Measurements from ENCODE around the gene DPH7.

Gene DPH7

GRCh38 chr9:137607141-137607857 is 28.6 kb upstream of the DPH7 start:
- DNase-seq (ENCODE audit: low read depth) = peak; percentile 75
- TF ChIP-seq POLR2A (IDR thresholded peaks at IDR 0.05; ENCODE audit: extremely low read depth, insufficient read length) (no peak), MAX (IDR thresholded peaks at IDR 0.05; ENCODE audit: low read depth, low read length) (peak; percentile 52; the same call in 1 of the 2 replicates), MYC (IDR thresholded peaks at IDR 0.05; ENCODE audit: low read depth, low read length) (0 out of 2 replicates have a peak, but pooled peaks have one; percentile 7)
- H3K4me3 ChIP-seq (ENCODE audit: low read depth, low read length) = peak overlapping the region; percentile 73

GRCh38 chr9:137606734-137607138 is 28.0 kb upstream of the DPH7 start:
- H3K4me3 ChIP-seq (ENCODE audit: low read depth, low read length) = peak overlapping the region; percentile 73
- DNase-seq (ENCODE audit: low read depth) = no peak
- TF ChIP-seq MYC (IDR thresholded peaks at IDR 0.05; ENCODE audit: low read depth, low read length) (no peak), POLR2A (IDR thresholded peaks at IDR 0.05; ENCODE audit: extremely low read depth, insufficient read length) (no peak), CTCF (IDR thresholded peaks at IDR 0.05; ENCODE audit: low read depth, low read length) (no peak), MAX (IDR thresholded peaks at IDR 0.05; ENCODE audit: low read depth, low read length) (no peak)

- TF ChIP-seq CTCF (IDR thresholded peaks at IDR 0.05; ENCODE audit: low read depth, low read length) = no peak
- TF ChIP-seq MAX (IDR thresholded peaks at IDR 0.05; ENCODE audit: low read depth, low read length) = peak; percentile 7; the same call in 1 of the 2 replicates
- DNase-seq (ENCODE audit: low read depth) = peak; percentile 46
- peak overlapping the region; percentile 73 for H3K4me3 ChIP-seq (ENCODE audit: low read depth, low read length)
Measured at GRCh38 chr9:137606005-137606621, 27.4 kb upstream of the DPH7 start.

- TF ChIP-seq MAX (IDR thresholded peaks at IDR 0.05; ENCODE audit: low read depth, low read length) = no peak
- TF ChIP-seq POLR2A (IDR thresholded peaks at IDR 0.05; ENCODE audit: extremely low read depth, insufficient read length) = peak; percentile 73
- peak; percentile 96 for DNase-seq (ENCODE audit: low read depth)
- peak within 1 kb of the TSS; percentile 73 for H3K4me3 ChIP-seq (ENCODE audit: low read depth, low read length)
Measured at GRCh38 chr9:137605121-137606004, 26.6 kb upstream of the DPH7 start, which contains the start of gene ARRDC1. Gene ARRDC1, plus strand, starts transcription at chr9:137605686. Its CDS starts 32 bp downstream, at chr9:137605718.

- DNase-seq (ENCODE audit: low read depth) = peak; percentile 41
- H3K4me3 ChIP-seq (ENCODE audit: low read depth, low read length) = no peak overlapping the region
- TF ChIP-seq MAX (IDR thresholded peaks at IDR 0.05; ENCODE audit: low read depth, low read length) = no peak
- TF ChIP-seq CTCF (IDR thresholded peaks at IDR 0.05; ENCODE audit: low read depth, low read length) = no peak
- no peak for TF ChIP-seq MYC (IDR thresholded peaks at IDR 0.05; ENCODE audit: low read depth, low read length)
- no peak for TF ChIP-seq POLR2A (IDR thresholded peaks at IDR 0.05; ENCODE audit: extremely low read depth, insufficient read length)
Measured at GRCh38 chr9:137604345-137605086, 25.8 kb upstream of the DPH7 start.

GRCh38 chr9:137603879-137604278 is 25.2 kb upstream of the DPH7 start:
- no peak overlapping the region for H3K4me3 ChIP-seq (ENCODE audit: low read depth, low read length)

More at GRCh38 chr9:137603879-137604278, 25.2 kb upstream of the DPH7 start:
- TF ChIP-seq MAX (IDR thresholded peaks at IDR 0.05; ENCODE audit: low read depth, low read length) = no peak
- TF ChIP-seq POLR2A (IDR thresholded peaks at IDR 0.05; ENCODE audit: extremely low read depth, insufficient read length) = no peak
- no peak for TF ChIP-seq CTCF (IDR thresholded peaks at IDR 0.05; ENCODE audit: low read depth, low read length)
- TF ChIP-seq MYC (IDR thresholded peaks at IDR 0.05; ENCODE audit: low read depth, low read length) = no peak
- DNase-seq (ENCODE audit: low read depth) = no peak
